ENCODE data around the gene TOX4. TPM values are rescaled to one million over a fixed set of nuclear protein-coding genes. Genes with fewer than 3 reads are reported as not detected.
A peak's percentile ranks its signal among the peaks of the same experiment; 100 is the strongest.

Gene TOX4
- total RNA-seq, 1 experiment from 2014 or later = 50.1 TPM

DNA sequence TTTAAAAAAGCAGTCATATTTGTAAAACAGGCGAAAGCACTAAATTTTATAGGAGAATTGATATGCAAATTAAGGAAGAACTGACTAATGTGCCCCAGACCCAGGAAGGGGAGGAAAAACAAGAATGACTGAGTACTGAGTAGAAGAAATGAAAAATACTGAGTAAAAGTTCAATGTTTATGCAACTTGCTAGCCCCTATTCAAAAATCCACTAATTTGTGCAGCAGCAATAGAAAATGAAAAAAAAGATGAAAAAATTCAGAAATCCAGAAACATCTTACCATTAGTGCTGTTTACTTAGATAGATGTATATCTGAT lies 27.1 kb upstream of the TOX4 start:
- H3K27ac ChIP-seq (ENCODE audit: low read length) = no peak overlapping the region
- intact Hi-C loops (cut with micrococcal nuclease; ENCODE audit: unreplicated experiment) = no loop called here
- BruUV-seq (replicated peaks) = no TSS peak
- no peak overlapping the region for H3K4me3 ChIP-seq (ENCODE audit: low read depth in 2 of 2, low read length in 2 of 2)
- no peaks in the 10 kb centered on the region for H3K27me3 ChIP-seq (ENCODE audit: control insufficient read depth, insufficient read depth, low read length)
- H3K4me1 ChIP-seq (ENCODE audit: control insufficient read depth, insufficient read depth, low read length) = peaks cover 6% of the 10 kb centered on the region
- TF ChIP-seq SIN3A (IDR thresholded peaks at IDR 0.05; ENCODE audit: borderline replicate concordance, insufficient read depth, low read depth, low read length) = no peak
- TF ChIP-seq TCF7L2 (IDR thresholded peaks at IDR 0.05; ENCODE audit: low read depth, low read length) = no peak
- TF ChIP-seq, protein P1, sequence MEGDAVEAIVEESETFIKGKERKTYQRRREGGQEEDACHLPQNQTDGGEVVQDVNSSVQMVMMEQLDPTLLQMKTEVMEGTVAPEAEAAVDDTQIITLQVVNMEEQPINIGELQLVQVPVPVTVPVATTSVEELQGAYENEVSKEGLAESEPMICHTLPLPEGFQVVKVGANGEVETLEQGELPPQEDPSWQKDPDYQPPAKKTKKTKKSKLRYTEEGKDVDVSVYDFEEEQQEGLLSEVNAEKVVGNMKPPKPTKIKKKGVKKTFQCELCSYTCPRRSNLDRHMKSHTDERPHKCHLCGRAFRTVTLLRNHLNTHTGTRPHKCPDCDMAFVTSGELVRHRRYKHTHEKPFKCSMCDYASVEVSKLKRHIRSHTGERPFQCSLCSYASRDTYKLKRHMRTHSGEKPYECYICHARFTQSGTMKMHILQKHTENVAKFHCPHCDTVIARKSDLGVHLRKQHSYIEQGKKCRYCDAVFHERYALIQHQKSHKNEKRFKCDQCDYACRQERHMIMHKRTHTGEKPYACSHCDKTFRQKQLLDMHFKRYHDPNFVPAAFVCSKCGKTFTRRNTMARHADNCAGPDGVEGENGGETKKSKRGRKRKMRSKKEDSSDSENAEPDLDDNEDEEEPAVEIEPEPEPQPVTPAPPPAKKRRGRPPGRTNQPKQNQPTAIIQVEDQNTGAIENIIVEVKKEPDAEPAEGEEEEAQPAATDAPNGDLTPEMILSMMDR (IDR thresholded peaks at IDR 0.05) = no peak
- no peak for TF ChIP-seq POLR2AphosphoS5 (IDR thresholded peaks at IDR 0.05; ENCODE audit: low read depth, low read length)
- TF ChIP-seq, protein P2, sequence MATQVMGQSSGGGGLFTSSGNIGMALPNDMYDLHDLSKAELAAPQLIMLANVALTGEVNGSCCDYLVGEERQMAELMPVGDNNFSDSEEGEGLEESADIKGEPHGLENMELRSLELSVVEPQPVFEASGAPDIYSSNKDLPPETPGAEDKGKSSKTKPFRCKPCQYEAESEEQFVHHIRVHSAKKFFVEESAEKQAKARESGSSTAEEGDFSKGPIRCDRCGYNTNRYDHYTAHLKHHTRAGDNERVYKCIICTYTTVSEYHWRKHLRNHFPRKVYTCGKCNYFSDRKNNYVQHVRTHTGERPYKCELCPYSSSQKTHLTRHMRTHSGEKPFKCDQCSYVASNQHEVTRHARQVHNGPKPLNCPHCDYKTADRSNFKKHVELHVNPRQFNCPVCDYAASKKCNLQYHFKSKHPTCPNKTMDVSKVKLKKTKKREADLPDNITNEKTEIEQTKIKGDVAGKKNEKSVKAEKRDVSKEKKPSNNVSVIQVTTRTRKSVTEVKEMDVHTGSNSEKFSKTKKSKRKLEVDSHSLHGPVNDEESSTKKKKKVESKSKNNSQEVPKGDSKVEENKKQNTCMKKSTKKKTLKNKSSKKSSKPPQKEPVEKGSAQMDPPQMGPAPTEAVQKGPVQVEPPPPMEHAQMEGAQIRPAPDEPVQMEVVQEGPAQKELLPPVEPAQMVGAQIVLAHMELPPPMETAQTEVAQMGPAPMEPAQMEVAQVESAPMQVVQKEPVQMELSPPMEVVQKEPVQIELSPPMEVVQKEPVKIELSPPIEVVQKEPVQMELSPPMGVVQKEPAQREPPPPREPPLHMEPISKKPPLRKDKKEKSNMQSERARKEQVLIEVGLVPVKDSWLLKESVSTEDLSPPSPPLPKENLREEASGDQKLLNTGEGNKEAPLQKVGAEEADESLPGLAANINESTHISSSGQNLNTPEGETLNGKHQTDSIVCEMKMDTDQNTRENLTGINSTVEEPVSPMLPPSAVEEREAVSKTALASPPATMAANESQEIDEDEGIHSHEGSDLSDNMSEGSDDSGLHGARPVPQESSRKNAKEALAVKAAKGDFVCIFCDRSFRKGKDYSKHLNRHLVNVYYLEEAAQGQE (IDR thresholded peaks at IDR 0.05; ENCODE audit: insufficient read depth in 1 of 2, low read depth in 2 of 2, low read length in 1 of 2) = no peak
- CTCF ChIA-PET = no interaction called here
- DNase-seq (ENCODE audit: low read depth, low spot score) (no peak), ATAC-seq (no peak)
- POLR2A ChIA-PET = interaction anchor here (0.6 kb wide), 1 partner anchor 12 kb away, joined by 4 read pairs; no protein-coding TSS in a partner anchor
- no peaks in the 10 kb centered on the region for H3K9me3 ChIP-seq (ENCODE audit: control insufficient read depth, insufficient read depth, low read depth, low read length)
- H3K36me3 ChIP-seq (ENCODE audit: control insufficient read depth, insufficient read depth, low read length) = no peaks in the 10 kb centered on the region; the same call in 1 of the 2 replicates
- in situ Hi-C loops (cut with HindIII; ENCODE audit: low pct_unique_long_range_greater_than_20kb, low sequenced_read_pairs) = no loop called here

DNA sequence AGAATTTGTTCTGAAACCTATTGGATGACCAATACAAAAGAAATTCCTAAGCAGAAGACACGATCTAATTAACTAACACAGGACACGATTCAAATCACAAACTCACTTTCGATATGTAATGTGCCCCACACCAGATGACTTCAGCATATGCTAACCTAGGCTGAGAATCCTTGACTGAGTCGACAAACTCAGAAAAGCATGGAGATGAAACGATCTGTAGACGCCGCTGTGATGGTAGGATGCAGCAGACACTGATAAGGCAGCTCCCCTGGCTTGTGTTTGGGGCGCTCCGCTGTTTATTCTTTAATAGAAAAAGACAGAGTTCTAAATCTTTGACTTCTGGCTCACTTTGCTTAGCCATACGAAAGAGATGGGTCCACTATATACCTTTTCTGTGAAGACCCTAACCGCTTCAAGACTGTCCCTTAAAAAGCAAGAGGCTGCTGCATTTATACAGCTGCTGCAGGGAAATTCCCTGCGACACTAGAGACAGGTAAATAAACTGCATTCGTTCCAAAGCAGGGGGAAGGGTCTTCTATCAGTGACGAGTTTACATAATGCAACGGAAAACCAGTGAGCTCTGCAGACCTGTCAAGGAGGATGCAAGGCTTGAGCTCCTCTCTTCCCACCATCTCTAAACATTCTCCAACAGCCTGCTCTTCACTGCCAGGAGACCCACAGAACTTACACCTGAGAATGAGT lies 22.0 kb upstream of the TOX4 start:
- H3K36me3 ChIP-seq (ENCODE audit: control insufficient read depth, insufficient read depth, low read length) = peaks cover 3% of the 10 kb centered on the region
- TF ChIP-seq POLR2AphosphoS5 (IDR thresholded peaks at IDR 0.05; ENCODE audit: low read depth, low read length) (no peak), SIN3A (IDR thresholded peaks at IDR 0.05; ENCODE audit: borderline replicate concordance, insufficient read depth, low read depth, low read length) (no peak), TCF7L2 (IDR thresholded peaks at IDR 0.05; ENCODE audit: low read depth, low read length) (no peak)
- TF ChIP-seq, protein P2 (IDR thresholded peaks at IDR 0.05; ENCODE audit: insufficient read depth in 1 of 2, low read depth in 2 of 2, low read length in 1 of 2) = no peak
- TF ChIP-seq, protein P1 (IDR thresholded peaks at IDR 0.05) = no peak
- in situ Hi-C loops (cut with HindIII; ENCODE audit: low pct_unique_long_range_greater_than_20kb, low sequenced_read_pairs) = no loop called here
- ChIA-PET POLR2A (no interaction called here), CTCF (interaction anchor here (1.1 kb wide), 1 partner anchor 18 kb away, joined by 4 read pairs; no protein-coding TSS in a partner anchor)
- H3K27me3 ChIP-seq (ENCODE audit: control insufficient read depth, insufficient read depth, low read length) = no peaks in the 10 kb centered on the region
- H3K4me1 ChIP-seq (ENCODE audit: control insufficient read depth, insufficient read depth, low read length) = peaks cover 6% of the 10 kb centered on the region; the same call in 1 of the 2 replicates
- peak overlapping the region; percentile 92 for H3K27ac ChIP-seq (ENCODE audit: low read length)
- ATAC-seq = no peak
- no peak for DNase-seq (ENCODE audit: low read depth, low spot score)
- TSS peak; percentile 73 for BruUV-seq (replicated peaks)
- H3K9me3 ChIP-seq (ENCODE audit: control insufficient read depth, insufficient read depth, low read depth, low read length) = no peaks in the 10 kb centered on the region
- peak overlapping the region; percentile 77 to 96 for H3K4me3 ChIP-seq (ENCODE audit: low read depth in 2 of 2, low read length in 2 of 2)
- intact Hi-C loops (cut with micrococcal nuclease; ENCODE audit: unreplicated experiment) = no loop called here

Measured in Panc1 (cell line).